GM20431 (cell line): ENCODE data around the gene PDE6C.

Experiments used
- in situ Hi-C: fragments of 300-500 bp; cut with MseI, MboI; formaldehyde crosslinking; loops from one replicate; pipeline ENCODE4 v1.15.0; 2020; ENCODE audit warnings: low sequenced_read_pairs; ENCODE audit not compliant: unreplicated experiment

Gene PDE6C

GRCh38 chr10:93628858-93629257, 16.5 kb downstream of the PDE6C start:
- in situ Hi-C loops = no loop called here

- in situ Hi-C loops = no loop called here
Measured at GRCh38 chr10:93629647-93630305, 17.4 kb downstream of the PDE6C start.

GRCh38 chr10:93630625-93631557, 18.6 kb downstream of the PDE6C start:
- in situ Hi-C loops = no loop called here

GRCh38 chr10:93639791-93640190, 27.5 kb downstream of the PDE6C start:
- in situ Hi-C loops = no loop called here

GRCh38 chr10:93652857-93653256, 40.5 kb downstream of the PDE6C start:
- in situ Hi-C loops = no loop called here

GRCh38 chr10:93654201-93654600, 41.9 kb downstream of the PDE6C start:
- in situ Hi-C loops = no loop called here

- in situ Hi-C loops = no loop called here
Measured at GRCh38 chr10:93656155-93656554, 43.8 kb downstream of the PDE6C start.

- in situ Hi-C loops = no loop called here
Measured at GRCh38 chr10:93657757-93658156, 45.4 kb downstream of the PDE6C start.

GRCh38 chr10:93666030-93666429, 53.7 kb downstream of the PDE6C start:
- in situ Hi-C loops = no loop called here

GRCh38 chr10:93667795-93668194, 55.5 kb downstream of the PDE6C start:
- in situ Hi-C loops = no loop called here

GRCh38 chr10:93670372-93670771, 58.0 kb downstream of the PDE6C start:
- in situ Hi-C loops = no loop called here

- in situ Hi-C loops = no loop called here
Measured at GRCh38 chr10:93671042-93671441, 58.7 kb downstream of the PDE6C start.

GRCh38 chr10:93672022-93672678, 59.8 kb downstream of the PDE6C start:
- in situ Hi-C loops = no loop called here

GRCh38 chr10:93672890-93673289, 60.6 kb downstream of the PDE6C start:
- in situ Hi-C loops = no loop called here

GRCh38 chr10:93673791-93674190, 61.5 kb downstream of the PDE6C start:
- in situ Hi-C loops = no loop called here

GRCh38 chr10:93678386-93678785, 66.0 kb downstream of the PDE6C start:
- in situ Hi-C loops = no loop called here

GRCh38 chr10:93678805-93679587, 66.7 kb downstream of the PDE6C start:
- in situ Hi-C loops = no loop called here

GRCh38 chr10:93680412-93681047, 68.2 kb downstream of the PDE6C start:
- in situ Hi-C loops = no loop called here

GRCh38 chr10:93687737-93688136, 75.4 kb downstream of the PDE6C start:
- in situ Hi-C loops = no loop called here

GRCh38 chr10:93695740-93696139, 83.4 kb downstream of the PDE6C start:
- in situ Hi-C loops = no loop called here
